Immature natural killer cell (primary cell): Measurements from ENCODE around the gene CENPX. TPM values are rescaled to one million over a fixed set of nuclear protein-coding genes. Genes with fewer than 3 reads are reported as not detected.

Source experiments
- DNase-seq, 3 donors: peaks; one replicate each; pipeline ENCODE4 v3.0.0; 2022; ENCODE audit warnings: mixed read lengths in 1 of 3
- H3K27ac Mint-ChIP-seq, 6 donors: one replicate each; pipeline ENCODE4 v1.8.0; 2020; ENCODE audit warnings: mixed read lengths in 6 of 6, mild to moderate bottlenecking in 5 of 6, inconsistent platforms in 4 of 6, moderate library complexity in 3 of 6
- H3K27me3 Mint-ChIP-seq, 3 donors: one replicate each; pipeline ENCODE4 v1.8.0; 2020 to 2021; ENCODE audit warnings: low read depth in 3 of 3, mild to moderate bottlenecking in 3 of 3, mixed read lengths in 3 of 3, moderate library complexity in 3 of 3, inconsistent platforms in 1 of 3
- H3K36me3 Mint-ChIP-seq, 3 donors: one replicate each; pipeline ENCODE4 v1.8.0; 2020; ENCODE audit warnings: mixed read lengths in 3 of 3, inconsistent platforms in 2 of 3, mild to moderate bottlenecking in 2 of 3
- H3K4me1 Mint-ChIP-seq, 2 donors: one replicate each; pipeline ENCODE4 v1.8.0; 2020; ENCODE audit warnings: inconsistent platforms in 2 of 2, mild to moderate bottlenecking in 2 of 2, mixed read lengths in 2 of 2, moderate library complexity in 1 of 2
- H3K4me3 Mint-ChIP-seq, 5 donors: one replicate each; pipeline ENCODE4 v1.8.0; 2020; ENCODE audit warnings: mild to moderate bottlenecking in 5 of 5, mixed read lengths in 5 of 5, inconsistent platforms in 3 of 5, moderate library complexity in 3 of 5
- H3K9me3 Mint-ChIP-seq, 6 donors: one replicate each; pipeline ENCODE4 v1.8.0; 2020; ENCODE audit warnings: mild to moderate bottlenecking in 6 of 6, mixed read lengths in 6 of 6, inconsistent platforms in 4 of 6, moderate library complexity in 3 of 6
- polyA plus RNA-seq, 3 donors: library from polyadenylated mRNA; unstranded; fragments of 300-500 nt; fragmentation: Illumina TruSeq; gene quantifications; one replicate each; pipeline ENCODE4 v1.2.3, GENCODE V29; 2021

Gene CENPX
- polyA plus RNA-seq, 3 donors from 2014 or later = 70.0 to 104 (median 100) TPM

DNA sequence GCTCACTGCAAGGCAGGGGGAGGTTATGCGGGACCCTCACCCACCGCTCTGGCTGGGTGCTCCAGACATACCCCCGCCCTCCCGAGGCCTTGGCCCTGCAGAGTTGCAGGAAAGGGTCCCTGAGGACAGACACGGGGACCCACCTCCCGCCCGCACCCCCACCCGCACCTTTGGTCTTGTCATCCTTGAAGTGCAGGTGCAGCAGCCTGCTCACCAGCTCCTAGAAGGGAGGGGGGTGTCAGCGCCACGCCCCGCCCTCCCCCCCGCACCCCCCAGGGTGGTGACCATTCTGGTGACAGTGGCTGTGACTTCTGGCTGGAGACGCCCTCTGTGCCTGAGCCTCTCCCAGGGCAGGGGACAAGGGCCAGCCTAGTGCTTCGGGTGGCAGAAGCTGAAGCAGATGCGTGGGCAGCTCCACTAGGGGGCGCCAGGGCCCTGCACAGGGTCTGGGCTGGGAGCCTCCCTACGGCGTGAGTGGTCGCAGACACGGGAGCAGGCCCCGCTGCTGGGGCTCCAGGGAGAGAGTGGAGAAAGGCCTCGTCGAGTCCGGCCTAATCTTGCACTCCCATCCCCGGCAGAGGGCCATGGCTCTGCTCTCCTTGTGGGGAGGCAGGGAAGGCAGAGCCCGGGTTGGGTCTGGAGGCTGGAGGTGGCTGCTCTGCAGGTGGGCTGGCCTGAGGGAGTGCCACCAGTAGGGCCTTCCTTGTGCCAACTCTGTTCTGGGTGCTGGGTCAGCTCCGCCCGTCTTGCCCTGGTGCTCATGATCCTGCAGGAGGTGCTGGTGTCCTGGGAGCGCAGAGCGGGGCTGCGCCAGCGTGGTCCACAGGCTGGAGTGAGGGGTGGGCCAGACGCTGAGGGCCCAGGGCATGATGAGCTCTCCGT is 2.7 kb downstream of the CENPX start:
- H3K4me3 Mint-ChIP-seq = no peak overlapping the region
- H3K36me3 Mint-ChIP-seq = no peaks in the 10 kb centered on the region
- no peaks in the 10 kb centered on the region for H3K9me3 Mint-ChIP-seq
- no peak overlapping the region for H3K27ac Mint-ChIP-seq
- peak; percentile 49 to 56 (median 55) for DNase-seq
- H3K27me3 Mint-ChIP-seq = peaks cover 2 to 5% (median 4%) of the 10 kb centered on the region in 3 donors
- peaks cover 15 to 19% of the 10 kb centered on the region in 2 donors for H3K4me1 Mint-ChIP-seq

DNA sequence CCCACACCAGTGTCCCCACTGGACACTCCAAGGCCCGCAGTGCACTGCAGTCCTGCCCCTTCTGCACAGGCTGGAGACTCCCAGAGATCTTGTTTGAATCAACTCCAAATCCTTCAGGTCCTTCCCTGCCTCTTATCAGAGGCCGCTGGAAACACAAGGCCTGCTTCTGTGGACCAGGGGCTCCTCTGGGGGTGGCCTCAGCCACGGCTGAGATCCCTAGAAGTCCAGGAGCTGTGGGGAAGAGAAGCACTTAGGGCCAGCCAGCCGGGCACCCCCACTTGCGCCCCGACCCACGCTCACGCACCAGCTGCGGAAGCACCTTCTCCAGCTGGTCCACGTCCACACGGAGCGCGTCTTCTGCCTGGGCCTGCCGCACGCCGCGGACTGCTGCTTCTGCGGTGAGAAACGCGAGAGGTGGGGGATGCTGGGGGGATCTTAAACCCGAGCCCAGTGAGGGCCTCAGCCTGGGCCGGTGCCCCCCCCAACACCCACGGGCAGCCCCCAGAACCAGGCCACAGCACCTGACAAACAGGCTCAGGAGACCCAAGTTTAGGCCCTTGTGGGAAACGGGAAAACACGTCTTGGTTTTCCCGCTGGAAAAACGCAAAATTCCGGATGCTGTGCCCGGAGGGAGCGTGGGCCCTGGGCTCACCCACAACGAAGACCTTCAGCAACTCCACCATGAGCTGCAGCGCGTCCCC is 3.5 kb downstream of the CENPX start:
- DNase-seq = no peak
- H3K27ac Mint-ChIP-seq = no peak overlapping the region
- no peaks in the 10 kb centered on the region for H3K9me3 Mint-ChIP-seq
- H3K4me3 Mint-ChIP-seq = no peak overlapping the region
- H3K36me3 Mint-ChIP-seq = no peaks in the 10 kb centered on the region
- H3K4me1 Mint-ChIP-seq = peaks cover 15 to 18% of the 10 kb centered on the region in 2 donors
- peaks cover 2 to 5% (median 4%) of the 10 kb centered on the region in 3 donors for H3K27me3 Mint-ChIP-seq

DNA sequence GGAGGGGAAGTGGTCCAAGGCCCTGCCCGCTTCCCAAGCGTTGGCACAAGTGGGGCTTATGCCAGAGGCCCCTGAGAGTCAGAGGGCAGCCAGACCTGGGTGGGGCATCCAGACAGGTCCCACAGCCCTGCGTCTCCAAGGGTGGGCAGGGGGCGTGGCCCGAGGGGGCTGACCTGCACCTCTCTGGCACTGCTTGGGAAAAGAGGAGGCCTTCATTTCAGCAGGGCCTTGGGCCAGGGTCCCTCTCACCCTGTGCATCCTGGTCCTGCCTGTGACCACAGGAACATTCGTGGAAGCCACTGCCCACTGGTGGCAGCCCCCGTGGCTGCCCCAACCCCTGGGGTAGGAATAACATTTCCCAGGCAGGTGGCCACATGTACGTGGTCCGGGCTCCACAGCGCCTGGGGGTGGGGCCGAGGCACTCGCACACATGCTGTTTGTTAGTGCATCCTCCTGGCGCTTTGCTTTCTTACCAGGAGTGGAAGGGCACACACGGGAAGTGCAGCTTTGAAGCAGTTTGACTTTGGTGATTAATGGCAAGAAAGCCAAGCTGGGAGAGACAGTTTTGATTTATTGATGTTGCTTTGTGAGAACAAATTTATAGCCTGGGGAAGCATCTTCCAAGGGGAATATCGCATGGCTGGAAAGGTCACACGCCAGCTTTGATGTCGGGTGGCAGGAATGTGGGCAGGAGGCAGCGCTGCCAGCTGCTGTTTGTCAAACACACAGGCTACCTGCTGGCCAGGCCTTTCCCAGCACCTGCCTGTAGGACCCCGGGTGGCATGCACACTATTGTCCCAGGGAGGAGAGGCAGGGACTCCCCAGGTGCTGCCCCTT is 4.3 kb downstream of the CENPX start:
- Mint-ChIP-seq H3K27me3 (peaks cover 2 to 5% (median 4%) of the 10 kb centered on the region in 3 donors), H3K36me3 (no peaks in the 10 kb centered on the region), H3K27ac (no peak overlapping the region), H3K9me3 (no peaks in the 10 kb centered on the region), H3K4me3 (no peak overlapping the region), H3K4me1 (peaks cover 10 to 14% of the 10 kb centered on the region in 2 donors)
- no peak for DNase-seq

DNA sequence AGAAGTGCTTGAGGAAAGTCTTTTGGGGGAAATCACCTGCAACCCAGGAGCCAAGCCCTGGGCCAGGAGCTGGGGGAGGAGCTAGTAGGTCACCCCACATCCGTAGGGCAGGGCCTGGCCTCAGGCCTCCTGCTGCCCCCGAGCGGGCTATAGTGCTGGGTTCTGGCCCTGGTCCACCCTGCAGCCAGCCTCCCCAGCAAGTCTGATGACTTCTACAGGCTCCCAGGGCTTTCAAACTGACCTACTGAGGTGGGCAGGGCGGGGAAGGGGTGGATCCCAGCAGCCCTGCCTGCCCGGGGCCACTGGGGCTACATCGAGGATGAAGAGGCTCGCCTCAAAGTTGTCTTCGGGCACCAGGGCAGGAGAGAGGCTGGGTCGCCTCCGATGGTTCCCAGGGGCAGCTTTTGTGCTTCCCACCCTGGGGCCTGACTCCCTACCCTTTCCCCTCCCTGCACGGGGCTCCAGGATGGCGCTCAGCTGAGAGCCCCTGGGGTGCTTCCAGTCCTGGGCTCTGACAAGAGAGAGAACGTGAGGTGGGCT is 5.0 kb downstream of the CENPX start:
- H3K27me3 Mint-ChIP-seq = peaks cover 2% of the 10 kb centered on the region in 3 donors
- H3K4me1 Mint-ChIP-seq = peaks cover 10 to 12% of the 10 kb centered on the region in 2 donors
- no peaks in the 10 kb centered on the region for H3K9me3 Mint-ChIP-seq
- no peak overlapping the region for H3K4me3 Mint-ChIP-seq
- no peak for DNase-seq
- H3K36me3 Mint-ChIP-seq = no peaks in the 10 kb centered on the region
- H3K27ac Mint-ChIP-seq = no peak overlapping the region

DNA sequence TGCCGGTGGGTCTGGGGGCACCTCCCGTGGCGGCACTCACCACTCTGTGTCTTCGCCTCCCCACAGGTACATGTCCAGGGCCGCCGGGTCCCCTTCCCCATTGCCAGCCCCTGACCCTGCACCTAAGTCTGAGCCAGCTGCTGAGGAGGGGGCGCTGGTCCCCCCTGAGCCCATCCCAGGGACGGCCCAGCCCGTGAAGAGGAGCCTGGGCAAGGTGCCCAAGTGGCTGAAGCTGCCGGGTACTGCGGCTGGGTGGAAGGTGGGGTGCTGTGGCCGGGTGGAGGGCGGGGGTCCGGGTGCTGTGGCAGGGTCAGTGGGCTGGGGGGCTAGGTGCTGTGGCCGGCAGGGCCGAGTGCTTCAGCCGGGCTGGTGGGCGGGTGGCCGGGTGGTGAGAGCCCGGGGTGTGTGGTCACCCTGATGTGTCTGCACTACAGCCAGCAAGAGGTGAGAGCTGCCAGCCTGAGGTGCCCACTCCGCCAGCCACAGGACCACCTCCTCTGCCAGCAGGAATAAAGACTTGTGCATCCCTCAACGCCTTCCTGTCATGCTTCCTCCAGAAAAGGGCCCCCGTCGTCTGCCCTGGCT is 5.7 kb downstream of the CENPX start:
- DNase-seq = no peak
- H3K36me3 Mint-ChIP-seq = no peaks in the 10 kb centered on the region
- H3K27me3 Mint-ChIP-seq = peaks cover 2% of the 10 kb centered on the region in 3 donors
- H3K4me1 Mint-ChIP-seq = peaks cover 8 to 10% of the 10 kb centered on the region in 2 donors
- no peak overlapping the region for H3K27ac Mint-ChIP-seq
- no peak overlapping the region for H3K4me3 Mint-ChIP-seq
- H3K9me3 Mint-ChIP-seq = no peaks in the 10 kb centered on the region

DNA sequence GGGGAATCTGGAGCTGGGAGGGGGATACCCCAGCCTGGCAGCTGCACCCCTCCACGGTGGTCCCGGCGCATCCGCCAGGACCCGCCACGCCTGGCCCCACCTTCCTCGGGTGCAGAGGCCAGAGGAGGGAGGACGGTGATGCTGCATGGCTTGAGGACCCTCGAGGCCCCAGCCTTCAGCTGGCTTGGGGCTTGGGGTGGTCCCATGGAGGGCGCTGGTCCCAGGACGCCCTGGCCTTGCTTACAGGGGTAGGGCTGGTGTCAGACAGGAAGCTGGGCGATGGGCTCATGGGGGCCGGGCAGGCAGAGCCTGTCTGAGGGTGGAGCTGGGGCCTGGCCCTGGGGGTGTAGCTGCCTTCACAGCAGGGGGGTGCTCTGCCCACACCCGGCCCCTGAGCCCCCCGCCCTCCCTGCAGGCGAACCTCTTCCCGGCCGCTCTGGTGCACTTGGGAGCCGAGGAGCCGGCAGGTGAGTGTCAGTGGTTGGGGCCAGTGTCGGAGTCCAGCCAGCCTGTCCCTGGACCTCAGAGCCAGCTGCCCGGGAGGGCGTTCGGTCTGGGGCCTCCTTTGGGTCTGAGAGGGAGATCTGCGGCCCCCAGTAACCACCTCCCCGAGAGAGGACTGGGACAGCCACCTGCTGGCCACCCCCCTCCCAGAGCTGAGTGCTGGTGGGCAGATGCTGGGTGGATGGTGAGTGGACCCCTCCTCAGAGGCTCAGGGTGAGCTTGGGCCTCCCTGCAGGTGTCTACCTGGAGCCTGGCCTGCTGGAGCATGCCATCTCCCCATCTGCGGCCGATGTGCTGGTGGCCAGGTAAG is 6.4 kb downstream of the CENPX start:
- peaks cover 2% of the 10 kb centered on the region in 3 donors for H3K27me3 Mint-ChIP-seq
- no peaks in the 10 kb centered on the region for H3K9me3 Mint-ChIP-seq
- H3K27ac Mint-ChIP-seq = no peak overlapping the region
- H3K4me1 Mint-ChIP-seq = peaks cover under 1 to 3% of the 10 kb centered on the region in 2 donors
- H3K36me3 Mint-ChIP-seq = no peaks in the 10 kb centered on the region
- DNase-seq = no peak
- H3K4me3 Mint-ChIP-seq = no peak overlapping the region

DNA sequence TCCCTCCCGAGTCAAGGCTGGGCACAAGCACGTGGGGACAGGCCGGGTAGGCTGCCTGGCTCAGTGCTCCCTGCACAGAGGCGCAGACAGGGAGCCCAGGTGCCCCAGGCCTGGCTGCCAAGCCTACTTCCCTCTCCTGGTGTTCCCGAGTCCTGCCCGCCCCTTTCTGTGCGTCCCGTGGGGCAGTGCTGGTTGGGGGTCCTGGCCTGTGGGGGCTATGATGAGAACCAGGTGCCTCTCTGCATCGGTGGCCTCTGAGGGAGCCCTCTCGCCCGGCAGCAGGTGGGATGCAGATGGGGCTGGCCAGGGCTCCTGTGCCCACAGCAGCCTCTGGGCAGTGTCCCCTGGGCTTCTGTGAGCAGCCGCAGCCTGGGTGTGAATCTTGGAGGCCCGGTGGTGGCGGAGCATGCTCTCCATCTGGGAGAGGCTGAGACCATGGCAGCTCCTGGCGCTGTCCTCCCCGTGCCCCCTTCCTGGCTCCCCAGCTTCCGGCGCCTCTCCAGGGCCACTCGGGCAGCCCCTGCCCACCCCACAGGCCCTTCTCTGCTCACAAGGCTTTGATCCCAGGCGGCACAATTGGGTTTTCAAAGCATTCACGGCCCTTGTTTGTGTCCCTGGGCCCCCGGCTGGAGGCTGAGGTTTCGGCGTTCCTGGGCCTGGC is 7.2 kb downstream of the CENPX start:
- Mint-ChIP-seq H3K36me3 (no peaks in the 10 kb centered on the region), H3K4me1 (no peaks in the 10 kb centered on the region), H3K27me3 (peaks cover 0 to 2% (median 2%) of the 10 kb centered on the region in 3 donors), H3K9me3 (no peaks in the 10 kb centered on the region), H3K4me3 (no peak overlapping the region), H3K27ac (no peak overlapping the region)
- DNase-seq = no peak

DNA sequence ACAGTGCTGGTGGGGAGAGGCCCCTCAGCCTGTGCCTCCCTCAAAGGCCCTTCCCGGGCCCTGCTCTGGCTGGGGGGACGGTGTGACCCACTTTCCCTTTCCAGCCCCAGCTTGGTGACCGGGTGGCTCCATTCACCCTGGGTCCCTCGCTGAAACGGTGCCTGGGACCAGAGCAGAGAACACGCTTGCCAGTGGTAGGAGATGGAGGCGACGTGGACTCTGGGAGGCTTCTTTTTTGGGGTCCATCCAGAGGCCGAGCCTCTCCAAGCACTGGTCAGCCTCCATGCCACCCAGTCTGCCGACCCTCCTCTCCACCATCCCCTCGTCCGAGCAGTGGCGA is 7.7 kb downstream of the CENPX start:
- Mint-ChIP-seq H3K36me3 (no peaks in the 10 kb centered on the region), H3K4me3 (no peak overlapping the region), H3K27me3 (peaks cover 0 to 2% (median 2%) of the 10 kb centered on the region in 3 donors), H3K4me1 (no peaks in the 10 kb centered on the region), H3K9me3 (no peaks in the 10 kb centered on the region), H3K27ac (no peak overlapping the region)
- DNase-seq = no peak

DNA sequence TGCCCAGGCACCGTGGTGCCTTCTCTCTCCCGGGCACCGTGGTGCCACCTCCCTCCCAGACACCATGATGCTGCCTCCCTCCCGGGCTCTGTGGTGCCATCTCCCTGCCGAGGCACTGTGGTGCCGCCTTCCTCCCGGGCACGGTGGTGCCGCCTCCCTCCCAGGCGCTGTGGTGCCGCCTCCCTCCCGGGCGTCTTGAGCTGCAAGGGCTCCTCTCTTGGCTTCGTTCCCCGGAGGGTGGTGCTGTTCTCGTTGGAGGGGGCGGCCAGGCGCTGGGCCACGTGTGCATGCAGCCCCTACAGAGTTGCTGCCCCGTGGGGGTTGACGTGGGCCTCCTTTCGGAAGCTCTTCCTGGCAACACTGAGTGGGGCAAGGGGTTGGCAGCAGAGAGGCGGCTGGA is 8.2 kb downstream of the CENPX start:
- Mint-ChIP-seq H3K27me3 (peaks cover 0 to 2% (median 2%) of the 10 kb centered on the region in 3 donors), H3K27ac (no peak overlapping the region), H3K36me3 (no peaks in the 10 kb centered on the region), H3K4me3 (no peak overlapping the region), H3K9me3 (no peaks in the 10 kb centered on the region), H3K4me1 (no peaks in the 10 kb centered on the region)
- no peak for DNase-seq

DNA sequence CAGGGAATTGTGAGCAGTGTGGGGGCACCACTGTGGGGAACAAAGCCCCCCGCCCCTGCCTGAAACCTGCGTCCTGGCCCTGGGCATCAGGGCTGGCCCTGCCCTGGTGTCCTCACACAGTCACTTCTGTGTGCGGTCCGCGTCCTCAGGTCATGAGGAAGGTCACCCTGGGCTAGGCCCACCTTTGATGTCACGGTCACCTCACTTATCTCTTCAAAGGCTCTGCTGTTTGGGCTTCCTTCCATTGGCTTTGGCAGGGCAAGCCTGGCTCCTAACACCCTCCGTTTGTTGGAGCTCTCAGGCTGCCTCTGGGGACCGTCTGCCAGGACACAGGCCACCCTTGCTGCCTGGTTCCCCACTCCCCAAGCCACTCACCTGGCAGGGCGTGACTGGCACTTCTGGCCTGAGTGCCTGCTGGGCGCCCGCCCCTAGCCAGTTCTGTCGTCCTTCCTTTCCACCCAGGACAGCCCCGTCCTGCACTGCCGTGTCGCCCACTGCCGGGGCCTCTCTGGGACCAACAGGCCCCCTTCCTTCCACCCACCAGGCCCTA is 8.8 kb downstream of the CENPX start:
- H3K27ac Mint-ChIP-seq = no peak overlapping the region
- H3K27me3 Mint-ChIP-seq = peaks cover 0 to 2% (median 2%) of the 10 kb centered on the region in 3 donors
- H3K9me3 Mint-ChIP-seq = no peaks in the 10 kb centered on the region
- DNase-seq = no peak
- H3K4me1 Mint-ChIP-seq = no peaks in the 10 kb centered on the region
- H3K36me3 Mint-ChIP-seq = no peaks in the 10 kb centered on the region
- no peak overlapping the region for H3K4me3 Mint-ChIP-seq

DNA sequence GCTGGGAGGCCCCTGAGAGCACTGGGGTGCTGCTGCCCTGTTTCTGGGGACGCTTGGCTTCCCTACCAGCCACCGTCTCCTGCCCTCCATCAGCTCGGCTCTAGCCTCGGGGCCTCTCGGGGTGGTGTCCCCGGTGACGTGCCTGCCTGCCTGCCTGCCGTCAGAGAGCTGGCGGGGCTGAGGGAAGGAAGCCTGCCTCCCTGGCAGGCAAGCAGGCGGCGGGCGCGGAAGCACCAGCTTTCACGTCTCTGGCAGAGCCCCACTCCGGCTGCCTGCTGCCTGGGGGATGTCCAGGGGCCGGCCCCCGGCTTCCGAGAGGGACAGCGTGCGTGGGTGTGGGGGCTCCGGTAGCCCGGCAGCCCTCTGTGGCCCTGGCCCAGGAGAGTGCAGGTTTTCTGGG is 9.3 kb downstream of the CENPX start:
- peaks cover 0 to 2% (median 2%) of the 10 kb centered on the region in 3 donors for H3K27me3 Mint-ChIP-seq
- H3K27ac Mint-ChIP-seq = no peak overlapping the region
- no peaks in the 10 kb centered on the region for H3K9me3 Mint-ChIP-seq
- no peak overlapping the region for H3K4me3 Mint-ChIP-seq
- DNase-seq = no peak
- no peaks in the 10 kb centered on the region for H3K36me3 Mint-ChIP-seq
- H3K4me1 Mint-ChIP-seq = no peaks in the 10 kb centered on the region

DNA sequence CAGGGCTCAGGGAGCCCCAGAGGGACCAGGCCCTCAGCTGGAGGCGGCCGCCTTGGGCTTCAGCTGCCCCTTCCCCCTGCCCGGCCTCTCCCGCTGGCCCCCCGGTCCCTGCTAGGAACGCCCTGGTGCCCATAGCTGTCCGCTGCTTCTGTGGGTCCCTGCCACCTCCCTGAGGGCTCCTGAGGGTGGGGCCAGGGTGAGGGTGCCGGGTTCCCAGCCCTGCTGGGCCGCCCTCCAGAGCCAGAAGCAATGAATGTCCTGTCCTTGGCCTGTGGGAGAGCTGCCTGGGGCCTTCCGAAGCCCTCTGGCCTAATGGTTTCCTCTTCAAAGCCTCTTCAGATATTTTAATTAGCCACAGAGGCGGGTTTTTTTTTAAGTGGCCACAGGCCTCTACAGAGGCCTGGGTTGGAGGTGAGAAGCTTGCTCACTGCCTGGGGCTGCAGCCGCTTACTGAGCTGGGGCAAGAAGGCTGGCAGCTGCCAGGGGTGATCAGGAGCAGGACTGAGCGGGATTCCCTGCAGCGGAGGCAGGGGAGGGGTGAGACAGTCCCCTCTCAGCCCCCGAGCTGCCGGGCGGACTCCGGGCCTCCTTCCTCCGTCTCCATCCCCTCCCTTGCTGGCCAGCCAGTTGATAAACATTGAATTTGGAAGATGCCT is 9.9 kb downstream of the CENPX start:
- H3K4me1 Mint-ChIP-seq = no peaks in the 10 kb centered on the region
- H3K36me3 Mint-ChIP-seq = no peaks in the 10 kb centered on the region
- no peaks in the 10 kb centered on the region for H3K9me3 Mint-ChIP-seq
- peaks cover 0 to 2% (median 2%) of the 10 kb centered on the region in 3 donors for H3K27me3 Mint-ChIP-seq
- H3K27ac Mint-ChIP-seq = no peak overlapping the region
- DNase-seq = no peak
- H3K4me3 Mint-ChIP-seq = no peak overlapping the region
